SH-SY5Y (cell line): ENCODE results near the gene NRAP.

Experiments used
- GATA2 ChIP-seq: IDR thresholded peaks from 2 replicates; pipeline ENCODE4 v1.6.1; 2011; ENCODE audit warnings: mild to moderate bottlenecking, low read depth, low read length
- GATA3 ChIP-seq: IDR thresholded peaks from 2 replicates; pipeline ENCODE4 v1.6.1; 2011; ENCODE audit warnings: low read depth, mild to moderate bottlenecking, low read length, moderate library complexity

GRCh38 chr10:113554214-113554613 is 109.6 kb downstream of the NRAP start:
- no peak for TF ChIP-seq GATA3
- no peak for TF ChIP-seq GATA2
